ENCODE data around the gene C1QTNF6.

DNA sequence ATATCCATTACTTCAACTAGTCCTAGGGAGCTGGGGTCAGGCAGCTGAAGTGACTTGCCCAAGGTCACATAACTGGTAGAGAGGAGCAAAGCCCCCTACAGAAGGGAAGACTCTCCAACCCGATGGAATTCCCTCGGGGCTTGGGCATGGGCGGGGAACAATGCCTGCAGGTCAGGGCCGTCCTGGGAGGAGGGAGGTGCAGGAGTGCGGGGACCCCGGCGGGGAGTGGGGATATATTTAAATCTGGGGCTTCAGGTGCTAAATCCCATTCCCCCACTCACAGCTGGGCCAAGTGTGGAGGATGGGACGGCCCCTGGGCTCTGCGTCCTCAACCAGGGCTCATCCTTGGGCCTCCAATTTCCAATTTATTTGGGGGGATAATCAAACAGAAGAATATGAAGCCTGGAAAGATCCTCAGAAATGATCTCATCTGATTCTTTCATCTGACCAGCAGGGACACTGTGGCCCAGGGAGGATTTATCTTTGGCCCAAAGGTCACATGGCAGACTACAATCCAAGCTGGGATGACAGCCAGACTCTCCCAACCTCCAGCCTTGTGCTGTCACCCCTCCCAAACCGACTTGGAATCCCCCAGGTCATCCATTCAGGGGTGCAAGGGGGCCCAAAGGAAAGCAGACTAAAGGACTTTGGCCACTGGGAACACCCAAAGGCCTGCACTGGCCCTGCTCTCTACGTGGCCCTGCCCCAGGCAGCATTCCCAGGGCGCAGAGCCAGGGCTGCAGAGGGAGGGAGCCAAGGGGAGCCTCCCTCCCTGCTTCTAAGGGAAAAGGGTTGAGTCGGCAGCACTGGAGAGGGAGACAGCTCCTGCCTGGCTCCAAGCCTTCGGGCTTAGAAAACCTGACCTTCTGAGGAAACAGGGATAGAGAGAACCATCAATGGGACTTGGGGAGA is 8.7 kb upstream of the C1QTNF6 start:
- TF ChIP-seq CTCF (IDR thresholded peaks at IDR 0.05; ENCODE audit: insufficient read depth, low read length) (no peak), SPI1 (IDR thresholded peaks at IDR 0.05; ENCODE audit: borderline replicate concordance, low read depth) (no peak), POLR2AphosphoS5 (IDR thresholded peaks at IDR 0.05; ENCODE audit: low read depth) (no peak), GABPA (IDR thresholded peaks at IDR 0.05; ENCODE audit: low read depth) (no peak)
